NCI-H2107 treated with DMSO at 0.1 percent for 48 hours (cell line): Measurements from ENCODE around the gene PXDN.

ENCODE experiments used
- DNase-seq: peaks from one replicate; lab custom pipeline; 2025; ENCODE audit not compliant: unreplicated experiment; lab: John Stamatoyannopoulos, UW

PXDN gene

GRCh38 chr2:1619556-1619955 lies 124.8 kb downstream of the PXDN start:
- DNase-seq = no peak

GRCh38 chr2:1618974-1619373 lies 125.3 kb downstream of the PXDN start:
- no peak for DNase-seq

GRCh38 chr2:1618191-1618961 lies 125.9 kb downstream of the PXDN start:
- DNase-seq = no peak

- DNase-seq = no peak
Measured at GRCh38 chr2:1617425-1618021, 126.8 kb downstream of the PXDN start.

- DNase-seq = no peak
Measured at GRCh38 chr2:1614564-1614963, 129.8 kb downstream of the PXDN start.

GRCh38 chr2:1613731-1614354 lies 130.5 kb downstream of the PXDN start:
- DNase-seq = no peak

- DNase-seq = no peak
Measured at GRCh38 chr2:1613078-1613445, 131.3 kb downstream of the PXDN start.

- no peak for DNase-seq
Measured at GRCh38 chr2:1612391-1613077, 131.8 kb downstream of the PXDN start.

GRCh38 chr2:1611886-1612285 lies 132.4 kb downstream of the PXDN start:
- DNase-seq = no peak

- no peak for DNase-seq
Measured at GRCh38 chr2:1610096-1610485, 134.2 kb downstream of the PXDN start.

- no peak for DNase-seq
Measured at GRCh38 chr2:1609485-1610095, 134.7 kb downstream of the PXDN start.

GRCh38 chr2:1609040-1609439 lies 135.3 kb downstream of the PXDN start:
- no peak for DNase-seq

GRCh38 chr2:1607971-1608688 lies 136.2 kb downstream of the PXDN start:
- no peak for DNase-seq

GRCh38 chr2:1607236-1607920 lies 136.9 kb downstream of the PXDN start:
- no peak for DNase-seq

- DNase-seq = no peak
Measured at GRCh38 chr2:1606421-1607235, 137.7 kb downstream of the PXDN start.

- DNase-seq = no peak
Measured at GRCh38 chr2:1606046-1606400, 138.3 kb downstream of the PXDN start.

GRCh38 chr2:1605102-1606045 lies 138.9 kb downstream of the PXDN start:
- DNase-seq = no peak

- no peak for DNase-seq
Measured at GRCh38 chr2:1603521-1603920, 140.8 kb downstream of the PXDN start.
